Measurements from ENCODE around the gene ELMOD1. TPM values are rescaled to one million over a fixed set of nuclear protein-coding genes. Genes with fewer than 3 reads are reported as not detected.

The ELMOD1 gene
- total RNA-seq, 1 experiment from 2014 or later, result 0.35 TPM

GRCh38 chr11:107621081-107621480 is 30.1 kb downstream of the ELMOD1 start:
- no peak overlapping the region for H3K27ac Mint-ChIP-seq (ENCODE audit: unreplicated experiment)
- intact Hi-C loops (cut with micrococcal nuclease; ENCODE audit: unreplicated experiment), result no loop called here
- H3K36me3 Mint-ChIP-seq (ENCODE audit: insufficient read depth, unreplicated experiment), result no peaks in the 10 kb centered on the region
- no peaks in the 10 kb centered on the region for H3K9me3 Mint-ChIP-seq (ENCODE audit: low read depth, unreplicated experiment)
- no peak for TF ChIP-seq CTCF (IDR thresholded peaks at IDR 0.05; ENCODE audit: unreplicated experiment)
- H3K27me3 Mint-ChIP-seq (ENCODE audit: unreplicated experiment), result peaks cover 26% of the 10 kb centered on the region
- no peak overlapping the region for H3K4me3 Mint-ChIP-seq (ENCODE audit: low read depth, unreplicated experiment)
- CTCF ChIA-PET, result no interaction called here
- H3K4me1 Mint-ChIP-seq (ENCODE audit: low read depth, unreplicated experiment), result no peaks in the 10 kb centered on the region
- no peak for DNase-seq
- BruUV-seq (replicated peaks), result no TSS peak

- Mint-ChIP-seq H3K36me3 (ENCODE audit: insufficient read depth, unreplicated experiment) (no peaks in the 10 kb centered on the region), H3K4me1 (ENCODE audit: low read depth, unreplicated experiment) (no peaks in the 10 kb centered on the region), H3K27ac (ENCODE audit: unreplicated experiment) (no peak overlapping the region), H3K4me3 (ENCODE audit: low read depth, unreplicated experiment) (no peak overlapping the region), H3K9me3 (ENCODE audit: low read depth, unreplicated experiment) (no peaks in the 10 kb centered on the region), H3K27me3 (ENCODE audit: unreplicated experiment) (peaks cover 24% of the 10 kb centered on the region)
- no peak for DNase-seq
- CTCF ChIA-PET, result no interaction called here
- no peak for TF ChIP-seq CTCF (IDR thresholded peaks at IDR 0.05; ENCODE audit: unreplicated experiment)
- no TSS peak for BruUV-seq (replicated peaks)
- intact Hi-C loops (cut with micrococcal nuclease; ENCODE audit: unreplicated experiment), result no loop called here
Measured at GRCh38 chr11:107623183-107623582, 32.2 kb downstream of the ELMOD1 start.

- Mint-ChIP-seq H3K4me1 (ENCODE audit: low read depth, unreplicated experiment) (no peaks in the 10 kb centered on the region), H3K27me3 (ENCODE audit: unreplicated experiment) (peaks cover 37% of the 10 kb centered on the region), H3K27ac (ENCODE audit: unreplicated experiment) (no peak overlapping the region), H3K36me3 (ENCODE audit: insufficient read depth, unreplicated experiment) (no peaks in the 10 kb centered on the region), H3K4me3 (ENCODE audit: low read depth, unreplicated experiment) (no peak overlapping the region), H3K9me3 (ENCODE audit: low read depth, unreplicated experiment) (no peaks in the 10 kb centered on the region)
- no TSS peak for BruUV-seq (replicated peaks)
- TF ChIP-seq CTCF (IDR thresholded peaks at IDR 0.05; ENCODE audit: unreplicated experiment), result no peak
- intact Hi-C loops (cut with micrococcal nuclease; ENCODE audit: unreplicated experiment), result no loop called here
- DNase-seq, result no peak
- CTCF ChIA-PET, result no interaction called here
Measured at GRCh38 chr11:107624983-107625684, 34.2 kb downstream of the ELMOD1 start.

- BruUV-seq (replicated peaks), result no TSS peak
- no peak overlapping the region for H3K27ac Mint-ChIP-seq (ENCODE audit: unreplicated experiment)
- TF ChIP-seq CTCF (IDR thresholded peaks at IDR 0.05; ENCODE audit: unreplicated experiment), result no peak
Measured at GRCh38 chr11:107625685-107625989, 34.7 kb downstream of the ELMOD1 start.

More at GRCh38 chr11:107625685-107625989, 34.7 kb downstream of the ELMOD1 start:
- CTCF ChIA-PET, result no interaction called here
- Mint-ChIP-seq H3K36me3 (ENCODE audit: insufficient read depth, unreplicated experiment) (no peaks in the 10 kb centered on the region), H3K4me1 (ENCODE audit: low read depth, unreplicated experiment) (no peaks in the 10 kb centered on the region), H3K4me3 (ENCODE audit: low read depth, unreplicated experiment) (no peak overlapping the region), H3K27me3 (ENCODE audit: unreplicated experiment) (peaks cover 39% of the 10 kb centered on the region), H3K9me3 (ENCODE audit: low read depth, unreplicated experiment) (no peaks in the 10 kb centered on the region)
- intact Hi-C loops (cut with micrococcal nuclease; ENCODE audit: unreplicated experiment), result no loop called here
- DNase-seq, result no peak
